Esophagus (tissue), 2 donors: ENCODE results near the gene RNF5. TPM values are rescaled to one million over a fixed set of nuclear protein-coding genes. Genes with fewer than 3 reads are reported as not detected.

Source experiments
- H3K27ac ChIP-seq, 2 donors: one replicate each; pipeline ENCODE4 v1.5.1; 2013; ENCODE audit warnings: low read depth in 2 of 2, mild to moderate bottlenecking in 2 of 2, inconsistent platforms in 1 of 2, low read length in 1 of 2, moderate library complexity in 1 of 2
- H3K27me3 ChIP-seq, 2 donors: one replicate each; pipeline ENCODE4 v1.6.1; 2013; ENCODE audit warnings: low read length in 2 of 2, control low read depth in 1 of 2, mild to moderate bottlenecking in 1 of 2; ENCODE audit not compliant: insufficient read depth in 2 of 2, control insufficient read depth in 1 of 2
- H3K36me3 ChIP-seq, 2 donors: one replicate each; pipeline ENCODE4 v1.6.1; 2013; ENCODE audit warnings: low read length in 1 of 2; ENCODE audit not compliant: control insufficient read depth in 2 of 2, insufficient read depth in 2 of 2
- H3K4me1 ChIP-seq, 2 donors: one replicate each; pipeline ENCODE4 v1.6.1; 2013; ENCODE audit warnings: low read length in 1 of 2; ENCODE audit not compliant: control insufficient read depth in 2 of 2, insufficient read depth in 2 of 2
- H3K4me3 ChIP-seq, 2 donors: one replicate each; pipeline ENCODE4 v1.5.1; 2013; ENCODE audit warnings: low read length in 2 of 2, mild to moderate bottlenecking in 2 of 2, low read depth in 1 of 2, moderate library complexity in 1 of 2
- H3K9me3 ChIP-seq, 2 donors: one replicate each; pipeline ENCODE4 v1.6.1; 2013; ENCODE audit warnings: mild to moderate bottlenecking in 2 of 2, low read depth in 1 of 2, low read length in 1 of 2, moderate library complexity in 1 of 2; ENCODE audit not compliant: control insufficient read depth in 2 of 2, insufficient read depth in 1 of 2
- WGBS, 2 donors: extraction: QIAGEN DNeasy Blood & Tissue Kit; methylation state at CpG; one replicate each; pipeline ENCODE4 v1.1.7; 2013; 5-methylcytosine and 5-hydroxymethylcytosine counted together
- polyA plus RNA-seq, 2 donors: library from polyadenylated mRNA; stranded (reverse); fragments of 200-250 nt; gene quantifications; one replicate each; pipeline ENCODE4 v1.2.3, GENCODE V29; 2013
- donor health status: healthy with polysubstance abuse.
- donor health status: Bipolar disorder and iron deficiency.

RNF5 gene
- polyA plus RNA-seq, 2 donors, result 36.3 to 44.9 TPM

DNA sequence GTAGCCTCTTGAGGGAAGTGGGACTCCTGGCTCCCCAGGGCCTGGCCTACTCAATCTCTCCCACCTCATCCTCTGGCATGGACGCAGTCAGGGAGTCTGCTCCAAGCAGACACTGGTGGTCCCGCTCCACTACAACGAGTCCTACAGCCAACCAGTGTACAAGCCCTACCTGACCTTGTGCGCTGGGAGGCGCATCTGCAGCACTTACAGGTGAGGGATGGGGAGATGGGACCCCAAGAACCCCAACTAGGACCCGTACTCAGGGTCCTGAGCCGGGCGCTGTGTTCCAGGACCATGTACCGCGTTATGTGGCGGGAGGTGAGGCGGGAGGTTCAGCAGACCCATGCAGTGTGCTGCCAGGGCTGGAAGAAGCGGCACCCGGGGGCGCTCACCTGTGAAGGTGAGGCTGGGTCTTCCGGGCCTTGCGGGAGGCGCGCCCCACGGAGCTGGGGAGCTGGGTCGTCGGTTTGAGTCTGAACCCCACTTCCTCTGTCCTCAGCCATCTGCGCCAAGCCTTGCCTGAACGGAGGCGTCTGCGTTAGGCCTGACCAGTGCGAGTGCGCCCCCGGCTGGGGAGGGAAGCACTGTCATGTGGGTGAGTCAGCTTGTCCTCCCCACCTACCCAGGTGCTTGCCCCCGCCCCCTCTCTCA is 11.7 kb upstream of the RNF5 start:
- Histone ChIP-seq H3K36me3 (peaks cover 0 to 49% of the 10 kb centered on the region in 2 donors), H3K9me3 (no peaks in the 10 kb centered on the region), H3K4me3 (no peak overlapping the region), H3K27me3 (no peaks in the 10 kb centered on the region), H3K27ac (no peak overlapping the region), H3K4me1 (peaks cover 0 to 3% of the 10 kb centered on the region in 2 donors)
- 85% methylated on average over 30 of the region's 30 CpGs for WGBS, 2 donors

DNA sequence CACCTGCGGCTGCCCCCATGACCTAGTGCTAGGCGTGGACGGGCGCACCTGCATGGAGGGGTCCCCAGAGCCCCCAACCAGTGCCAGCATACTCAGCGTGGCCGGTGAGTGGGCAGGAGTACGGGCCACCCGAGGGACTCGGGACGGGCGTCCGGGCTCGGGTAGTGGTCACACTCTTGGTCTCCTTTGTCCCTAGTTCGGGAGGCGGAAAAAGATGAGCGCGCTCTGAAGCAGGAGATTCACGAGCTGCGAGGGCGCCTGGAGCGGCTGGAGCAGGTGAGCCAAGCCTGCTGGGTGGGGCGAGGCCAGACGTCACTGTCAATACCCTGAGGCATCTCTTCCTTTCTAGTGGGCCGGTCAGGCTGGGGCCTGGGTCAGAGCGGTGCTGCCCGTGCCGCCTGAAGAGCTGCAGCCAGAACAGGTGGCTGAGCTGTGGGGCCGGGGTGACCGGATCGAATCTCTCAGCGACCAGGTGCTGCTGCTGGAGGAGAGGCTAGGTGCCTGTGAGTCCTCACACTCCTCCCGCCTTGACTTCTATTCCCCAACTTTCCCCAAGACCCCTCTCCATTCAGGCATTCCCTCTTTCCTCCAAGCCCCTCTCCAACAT is 10.9 kb upstream of the RNF5 start:
- no peaks in the 10 kb centered on the region for H3K27me3 ChIP-seq
- H3K27ac ChIP-seq, result no peak overlapping the region
- whole genome bisulfite sequencing, 2 donors, result 74 to 77% methylated on average over 32 of the region's 32 CpGs
- H3K36me3 ChIP-seq, result peaks cover 0 to 49% of the 10 kb centered on the region in 2 donors
- no peak overlapping the region for H3K4me3 ChIP-seq
- peaks cover 0 to 3% of the 10 kb centered on the region in 2 donors for H3K4me1 ChIP-seq
- no peaks in the 10 kb centered on the region for H3K9me3 ChIP-seq

DNA sequence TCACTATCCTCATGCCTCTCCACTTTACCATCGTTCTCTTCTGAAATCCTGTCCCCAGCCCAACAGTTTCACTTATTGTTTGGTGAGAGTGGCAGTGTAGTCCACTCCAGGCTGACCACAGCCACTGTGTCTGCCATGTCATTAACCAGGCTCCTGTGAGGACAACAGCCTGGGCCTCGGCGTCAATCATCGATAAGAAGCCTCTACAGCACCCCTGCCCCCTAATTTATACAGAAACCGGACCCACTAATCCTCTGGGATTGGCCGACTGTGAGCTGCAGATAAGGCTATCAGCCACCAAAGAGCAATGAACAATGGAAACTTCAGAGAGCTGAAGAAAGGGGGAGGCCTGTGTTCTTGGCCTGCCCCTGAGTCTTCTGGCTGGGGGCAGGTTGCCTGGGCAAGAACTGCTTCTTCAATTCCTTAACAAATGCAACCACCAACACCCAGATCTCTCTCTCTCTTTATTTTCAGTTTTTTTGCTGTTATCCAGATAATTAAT is 10.4 kb upstream of the RNF5 start:
- Histone ChIP-seq H3K27ac (no peak overlapping the region), H3K9me3 (no peaks in the 10 kb centered on the region), H3K4me3 (no peak overlapping the region), H3K4me1 (peaks cover 0 to 3% of the 10 kb centered on the region in 2 donors), H3K27me3 (no peaks in the 10 kb centered on the region), H3K36me3 (peaks cover 0 to 44% of the 10 kb centered on the region in 2 donors)
- WGBS, 2 donors, result 68 to 73% methylated on average over 6 of the region's 6 CpGs

DNA sequence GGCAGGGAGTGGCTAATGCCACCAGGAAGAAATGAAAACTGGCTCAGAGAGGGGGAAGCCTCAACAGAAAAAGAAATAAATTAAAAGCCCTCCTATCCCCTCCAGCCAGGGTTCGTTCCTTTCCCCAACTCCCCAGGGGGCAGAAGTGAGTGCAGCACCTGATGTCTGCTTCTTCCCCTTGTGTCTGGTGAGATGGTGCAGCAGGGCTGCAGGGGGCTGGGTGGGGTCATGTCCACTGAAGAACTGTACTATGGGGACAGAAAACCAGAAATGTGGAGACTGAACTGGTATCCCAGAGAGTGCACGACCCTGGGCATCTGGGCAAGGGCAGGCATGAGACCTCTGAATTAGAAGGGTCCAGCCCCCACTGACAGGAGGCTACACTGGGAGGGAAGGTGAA is 9.9 kb upstream of the RNF5 start:
- peaks cover 0 to 3% of the 10 kb centered on the region in 2 donors for H3K4me1 ChIP-seq
- 69 to 79% methylated on average over 2 of the region's 2 CpGs for WGBS, 2 donors
- no peaks in the 10 kb centered on the region for H3K27me3 ChIP-seq
- H3K36me3 ChIP-seq, result peaks cover 0 to 43% of the 10 kb centered on the region in 2 donors
- H3K9me3 ChIP-seq, result no peaks in the 10 kb centered on the region
- H3K4me3 ChIP-seq, result no peak overlapping the region
- peak overlapping the region in 1 of 2 donors; percentile 3 for H3K27ac ChIP-seq

DNA sequence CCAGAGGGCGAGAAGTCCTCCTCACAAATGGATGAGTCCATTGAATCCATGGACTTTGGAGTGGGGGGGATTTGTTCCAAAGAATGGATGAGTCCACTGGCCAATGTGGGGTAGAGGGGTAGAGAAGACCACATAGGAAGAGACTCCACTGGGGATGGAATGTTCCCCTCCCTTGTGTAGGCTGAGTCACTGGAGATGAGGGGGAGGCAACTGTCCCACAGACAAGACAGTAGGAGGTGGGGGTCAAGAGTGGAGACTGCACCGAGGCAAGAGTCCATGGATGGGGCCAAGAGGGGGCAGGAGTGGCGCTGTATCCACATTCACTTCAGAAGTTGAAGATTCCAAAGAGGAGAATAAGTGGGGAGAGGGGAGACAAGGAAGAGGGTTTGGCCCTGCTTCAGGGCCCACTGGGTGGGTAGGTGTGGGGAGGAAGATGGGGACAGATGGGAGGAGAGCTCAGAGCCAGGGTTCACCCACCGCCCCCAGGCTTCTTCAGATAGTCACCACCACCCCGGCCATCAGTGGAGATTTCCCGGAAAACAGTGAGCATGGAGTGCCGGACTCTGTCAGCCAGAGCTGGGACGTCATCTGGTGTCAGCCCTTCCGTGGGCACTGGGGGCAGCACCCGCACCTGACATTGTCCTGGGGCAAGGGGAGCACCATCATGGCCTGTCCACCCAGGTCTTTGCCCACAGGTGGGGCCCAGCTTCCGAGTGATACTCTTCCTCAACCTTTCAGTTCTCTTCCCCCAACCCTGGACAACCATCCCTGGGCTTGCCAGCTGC is 9.2 kb upstream of the RNF5 start:
- 78 to 84% methylated on average over 10 to 11 of the region's 11 CpGs for WGBS, 2 donors
- peaks cover 0 to 43% of the 10 kb centered on the region in 2 donors for H3K36me3 ChIP-seq
- H3K4me1 ChIP-seq, result peaks cover 0 to 3% of the 10 kb centered on the region in 2 donors
- no peaks in the 10 kb centered on the region for H3K9me3 ChIP-seq
- H3K27ac ChIP-seq, result no peak overlapping the region
- no peak overlapping the region for H3K4me3 ChIP-seq
- no peaks in the 10 kb centered on the region for H3K27me3 ChIP-seq

DNA sequence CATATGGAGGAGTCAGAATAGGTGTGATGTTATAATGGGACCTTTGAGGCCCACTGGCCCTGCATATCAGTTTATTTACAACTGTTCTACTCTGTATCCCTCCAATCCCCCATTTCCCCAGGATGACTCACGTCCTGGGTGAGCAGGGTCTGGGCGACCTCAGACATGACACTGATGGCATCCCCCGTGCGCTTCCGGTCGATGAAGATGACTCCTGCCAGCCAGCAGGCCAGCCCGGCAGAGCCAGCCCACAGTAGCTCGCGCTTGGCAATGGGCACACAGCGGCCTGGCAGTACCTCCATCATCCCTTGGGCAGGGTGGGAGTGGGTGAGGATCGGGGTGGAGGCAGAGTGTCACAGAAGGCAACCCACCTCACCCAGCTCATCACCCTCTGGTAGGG is 7.9 kb upstream of the RNF5 start:
- no peak overlapping the region for H3K27ac ChIP-seq
- H3K4me1 ChIP-seq, result peaks cover 2 to 5% of the 10 kb centered on the region in 2 donors
- no peak overlapping the region for H3K4me3 ChIP-seq
- no peaks in the 10 kb centered on the region for H3K27me3 ChIP-seq
- no peaks in the 10 kb centered on the region for H3K9me3 ChIP-seq
- 91 to 93% methylated on average over 11 of the region's 11 CpGs for WGBS, 2 donors
- peaks cover 0 to 43% of the 10 kb centered on the region in 2 donors for H3K36me3 ChIP-seq

DNA sequence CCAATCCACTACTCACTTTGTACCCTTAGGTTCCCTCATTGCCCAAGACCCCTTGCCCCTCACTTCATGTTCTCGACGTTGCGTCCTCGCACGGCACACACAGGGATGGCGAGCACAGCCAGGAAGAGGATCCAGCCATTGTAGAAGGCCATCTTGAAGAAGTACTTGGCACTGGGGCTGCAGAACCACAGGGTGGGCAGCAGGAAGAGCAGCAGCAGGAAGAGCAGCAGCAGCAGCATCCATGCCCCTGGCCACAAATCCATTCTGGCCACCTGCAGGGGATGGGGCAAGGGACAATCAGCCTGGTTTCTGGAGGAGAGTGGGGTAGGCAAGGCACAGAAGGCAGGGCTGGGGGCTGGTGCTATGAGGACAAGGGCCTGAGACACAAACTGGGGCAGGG is 7.0 kb upstream of the RNF5 start:
- Histone ChIP-seq H3K36me3 (peaks cover 0 to 37% of the 10 kb centered on the region in 2 donors), H3K27me3 (no peaks in the 10 kb centered on the region), H3K9me3 (no peaks in the 10 kb centered on the region), H3K4me3 (no peak overlapping the region), H3K4me1 (peaks cover 2 to 6% of the 10 kb centered on the region in 2 donors), H3K27ac (no peak overlapping the region)
- 93 to 96% methylated on average over 6 of the region's 6 CpGs for WGBS, 2 donors

DNA sequence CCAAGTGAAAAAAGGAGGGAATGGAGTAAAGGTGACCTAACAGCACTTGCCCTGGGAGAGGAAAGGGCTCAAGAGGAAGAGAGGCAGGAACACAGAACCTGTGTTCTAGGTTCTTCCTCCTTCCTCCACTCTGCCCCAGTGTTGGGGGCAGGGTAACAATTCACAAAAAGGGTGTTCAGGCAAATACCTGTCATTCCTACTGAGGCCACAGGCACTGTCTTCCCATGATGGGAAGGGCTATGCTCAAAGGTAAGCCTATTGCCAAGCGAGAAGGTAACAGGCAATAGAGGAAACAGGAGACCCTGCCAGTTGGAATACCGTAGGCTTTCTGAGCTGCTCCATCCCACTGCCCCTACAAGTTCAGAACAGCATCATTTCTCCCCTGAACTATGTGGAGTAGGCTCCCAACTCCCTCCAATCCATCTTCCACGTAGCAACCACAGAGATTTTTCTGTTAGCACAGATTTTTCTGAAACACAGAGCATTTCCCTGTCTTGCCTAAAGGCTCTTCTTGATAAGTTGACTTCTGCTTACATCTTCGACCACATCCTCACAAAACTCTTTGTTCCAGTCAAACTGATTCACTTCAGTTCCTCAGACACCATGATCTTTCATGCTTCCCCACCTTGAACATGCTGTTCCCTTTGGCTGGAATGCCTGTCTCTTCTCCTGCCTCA is 5.0 kb upstream of the RNF5 start:
- H3K9me3 ChIP-seq, result no peaks in the 10 kb centered on the region
- H3K36me3 ChIP-seq, result peaks cover 0 to 22% of the 10 kb centered on the region in 2 donors
- 65 to 72% methylated on average over 4 of the region's 4 CpGs for WGBS, 2 donors
- H3K27ac ChIP-seq, result peak overlapping the region in 1 of 2 donors; percentile 1
- H3K4me1 ChIP-seq, result peaks cover 2 to 3% of the 10 kb centered on the region in 2 donors
- no peaks in the 10 kb centered on the region for H3K27me3 ChIP-seq
- H3K4me3 ChIP-seq, result no peak overlapping the region

DNA sequence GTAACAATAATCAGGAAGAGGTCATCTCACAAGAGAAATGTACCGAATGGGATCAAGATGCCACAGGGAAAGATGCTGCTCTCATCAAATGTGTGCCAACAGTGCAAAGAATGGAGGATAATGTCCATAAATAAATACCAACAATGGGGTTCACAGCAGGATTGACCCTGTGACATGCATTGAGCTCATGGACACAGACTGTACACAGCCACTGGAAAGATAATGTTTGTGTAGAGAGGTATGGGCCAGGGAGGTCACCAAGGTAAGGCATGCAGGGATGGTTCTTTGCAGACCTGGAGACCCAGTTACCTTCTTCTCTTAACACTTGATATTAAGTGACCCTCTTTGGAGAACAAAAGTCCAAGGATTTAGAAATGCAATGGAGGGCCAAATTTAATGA is 3.8 kb upstream of the RNF5 start:
- no peak overlapping the region for H3K27ac ChIP-seq
- peaks cover 2 to 6% of the 10 kb centered on the region in 2 donors for H3K4me1 ChIP-seq
- no peaks in the 10 kb centered on the region for H3K27me3 ChIP-seq
- H3K4me3 ChIP-seq, result no peak overlapping the region
- H3K9me3 ChIP-seq, result no peaks in the 10 kb centered on the region
- 84 to 88% methylated on average over 1 of the region's 1 CpG for WGBS, 2 donors
- peaks cover 0 to 16% of the 10 kb centered on the region in 2 donors for H3K36me3 ChIP-seq
